OCI-LY1 (cell line): ENCODE results near the gene ZNF264.

ENCODE experiments used
- CTCF ChIP-seq: fragments of 200-600 bp; sonication (generic), shearing (Covaris generic); IDR thresholded peaks from 2 replicates; pipeline ENCODE4 v1.5.1; 2017; ENCODE audit warnings: mild to moderate bottlenecking, antibody characterized with exemption, low read length, moderate library complexity, mixed read lengths
- EZH2 ChIP-seq: fragments of 200-600 bp; sonication (generic), shearing (Covaris generic); IDR thresholded peaks from 2 replicates; pipeline ENCODE4 v1.8.0; 2017; ENCODE audit warnings: borderline replicate concordance, mixed run types, mild to moderate bottlenecking, antibody characterized with exemption, low read length, moderate library complexity, mixed read lengths

- TF ChIP-seq CTCF, result no peak
- no peak for TF ChIP-seq EZH2
Measured at GRCh38 chr19:57192077-57192420, 749 bp downstream of the ZNF264 start.
